ENCODE results near the gene LDLRAD4. TPM values are rescaled to one million over a fixed set of nuclear protein-coding genes. Genes with fewer than 3 reads are reported as not detected.

Gene LDLRAD4
- total and polyA plus RNA-seq, 8 donors: 2.0 to 47.9 (median 9.0) TPM

- no peak for DNase-seq
- Histone ChIP-seq H3K4me1 (peaks cover 0 to 9% (median 5%) of the 10 kb centered on the region in 4 donors), H3K4me3 (no peak overlapping the region), H3K9me3 (peaks cover 0 to 8% (median 0%) of the 10 kb centered on the region in 4 donors), H3K27ac (no peak overlapping the region), H3K36me3 (peaks cover 0 to 17% (median 8%) of the 10 kb centered on the region in 4 donors), H3K27me3 (no peaks in the 10 kb centered on the region)
- intact Hi-C loops (cut with DNase I; ENCODE audit: low total_unique reads): no loop called here
- WGBS, 5 donors: 72 to 84% (median 79%) methylated on average over 8 of the region's 8 CpGs
- TF ChIP-seq CTCF (IDR thresholded peaks at IDR 0.05) (no peak), POLR2A (IDR thresholded peaks at IDR 0.05) (no peak)
These were observed 277.4 kb downstream of the LDLRAD4 start for GRCh38 chr18:13495961-13496360.

GRCh38 chr18:13496691-13497281 is 278.2 kb downstream of the LDLRAD4 start:
- Histone ChIP-seq H3K36me3 (peaks cover 0 to 15% (median 8%) of the 10 kb centered on the region in 4 donors), H3K9me3 (peaks cover 0 to 8% (median 0%) of the 10 kb centered on the region in 4 donors), H3K27ac (no peak overlapping the region), H3K4me3 (no peak overlapping the region), H3K4me1 (peaks cover 0 to 18% (median 8%) of the 10 kb centered on the region in 4 donors), H3K27me3 (no peaks in the 10 kb centered on the region)
- no peak for DNase-seq
- intact Hi-C loops (cut with DNase I; ENCODE audit: low total_unique reads): no loop called here
- WGBS, 5 donors: 73 to 81% (median 75%) methylated on average over 4 of the region's 4 CpGs
- TF ChIP-seq EP300 (IDR thresholded peaks at IDR 0.05) (no peak), POLR2AphosphoS5 (IDR thresholded peaks at IDR 0.05) (no peak), CTCF (IDR thresholded peaks at IDR 0.05) (no peak), POLR2A (IDR thresholded peaks at IDR 0.05) (no peak)

- Histone ChIP-seq H3K4me1 (peaks cover 0 to 25% (median 8%) of the 10 kb centered on the region in 4 donors), H3K27ac (no peak overlapping the region), H3K27me3 (no peaks in the 10 kb centered on the region), H3K4me3 (no peak overlapping the region), H3K9me3 (peaks cover 0 to 8% (median 0%) of the 10 kb centered on the region in 4 donors), H3K36me3 (peaks cover 0 to 14% (median 8%) of the 10 kb centered on the region in 4 donors)
- WGBS, 5 donors: 87 to 94% (median 88%) methylated on average over 5 of the region's 5 CpGs
- TF ChIP-seq EP300 (IDR thresholded peaks at IDR 0.05): no peak
- TF ChIP-seq POLR2AphosphoS5 (IDR thresholded peaks at IDR 0.05): no peak
- TF ChIP-seq CTCF (IDR thresholded peaks at IDR 0.05): no peak
- no peak for TF ChIP-seq POLR2A (IDR thresholded peaks at IDR 0.05)
- intact Hi-C loops (cut with DNase I; ENCODE audit: low total_unique reads): no loop called here
- no peak for DNase-seq
These were observed 281.2 kb downstream of the LDLRAD4 start for GRCh38 chr18:13499803-13500202.

- Histone ChIP-seq H3K27me3 (no peaks in the 10 kb centered on the region), H3K36me3 (peaks cover 0 to 14% (median 8%) of the 10 kb centered on the region in 4 donors), H3K9me3 (peaks cover 0 to 8% (median 0%) of the 10 kb centered on the region in 4 donors), H3K4me3 (no peak overlapping the region), H3K27ac (peak overlapping the region in 1 of 5 donors; percentile 24), H3K4me1 (peaks cover 0 to 25% (median 8%) of the 10 kb centered on the region in 4 donors)
- TF ChIP-seq POLR2A (IDR thresholded peaks at IDR 0.05): no peak
- no peak for TF ChIP-seq POLR2AphosphoS5 (IDR thresholded peaks at IDR 0.05)
- no peak for TF ChIP-seq EP300 (IDR thresholded peaks at IDR 0.05)
- TF ChIP-seq CTCF (IDR thresholded peaks at IDR 0.05): no peak
- intact Hi-C loops (cut with DNase I; ENCODE audit: low total_unique reads): no loop called here
- WGBS, 5 donors: 37 to 47% (median 43%) methylated on average over 23 of the region's 23 CpGs
- DNase-seq: peak in 1 of 2 donors; percentile 71
These were observed 281.8 kb downstream of the LDLRAD4 start for GRCh38 chr18:13500227-13500865.

Data from stomach (tissue), 9 donors.